AG09319 (cell line): ENCODE data around the gene UHRF1.
"Not testable (repeated sequence)": the region's sequence is repeated elsewhere in the genome, so short reads cannot be mapped to it uniquely, and the experiment has no call there.

Experiments
- DNase-seq: peaks from one replicate; pipeline ENCODE4 v3.0.0-alpha.2; 2010; ENCODE audit warnings: low read depth; ENCODE audit errors: extremely low read depth
- CTCF ChIP-seq: IDR thresholded peaks from 2 replicates; pipeline ENCODE4 v1.5.1; 2011; ENCODE audit warnings: low read depth, mild to moderate bottlenecking, inconsistent platforms, low read length, moderate library complexity

The UHRF1 gene

GRCh38 chr19:4929186-4929585 lies 19.9 kb downstream of the UHRF1 start:
- DNase-seq, result no peak
- no peak for TF ChIP-seq CTCF

GRCh38 chr19:4930664-4931063 lies 21.4 kb downstream of the UHRF1 start:
- no peak for DNase-seq

GRCh38 chr19:4932711-4933110 lies 23.4 kb downstream of the UHRF1 start:
- no peak for TF ChIP-seq CTCF
- no peak for DNase-seq

More at GRCh38 chr19:4930664-4931063, 21.4 kb downstream of the UHRF1 start:
- no peak for TF ChIP-seq CTCF

GRCh38 chr19:4933528-4933927 lies 24.2 kb downstream of the UHRF1 start:
- DNase-seq, result no peak
- TF ChIP-seq CTCF, result no peak

- DNase-seq, result no peak
- no peak for TF ChIP-seq CTCF
Observed at GRCh38 chr19:4935444-4935843, 26.1 kb downstream of the UHRF1 start.

GRCh38 chr19:4937060-4937459 lies 27.8 kb downstream of the UHRF1 start:
- TF ChIP-seq CTCF, result no peak
- DNase-seq, result no peak

DNA sequence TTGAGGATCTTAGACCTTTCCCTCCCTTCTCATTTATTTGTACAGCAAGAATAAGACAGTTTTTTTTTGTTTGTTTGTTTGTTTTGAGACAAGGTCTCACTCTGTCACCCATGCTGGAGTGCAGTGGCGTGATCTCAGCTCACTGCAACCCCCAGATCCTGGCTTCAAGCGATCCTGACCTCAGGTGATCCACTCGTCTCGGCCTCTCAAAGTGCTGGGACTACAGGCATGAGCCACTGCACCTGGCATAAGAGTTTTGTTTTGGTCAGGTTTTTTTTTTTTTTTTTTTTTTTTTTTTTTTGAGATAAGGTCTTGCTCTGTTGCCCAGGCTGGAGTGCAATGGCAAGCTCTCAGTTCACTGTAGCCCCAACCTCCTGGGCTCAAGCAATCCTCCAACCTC lies 29.2 kb downstream of the UHRF1 start:
- not testable (repeated sequence) for DNase-seq

DNA sequence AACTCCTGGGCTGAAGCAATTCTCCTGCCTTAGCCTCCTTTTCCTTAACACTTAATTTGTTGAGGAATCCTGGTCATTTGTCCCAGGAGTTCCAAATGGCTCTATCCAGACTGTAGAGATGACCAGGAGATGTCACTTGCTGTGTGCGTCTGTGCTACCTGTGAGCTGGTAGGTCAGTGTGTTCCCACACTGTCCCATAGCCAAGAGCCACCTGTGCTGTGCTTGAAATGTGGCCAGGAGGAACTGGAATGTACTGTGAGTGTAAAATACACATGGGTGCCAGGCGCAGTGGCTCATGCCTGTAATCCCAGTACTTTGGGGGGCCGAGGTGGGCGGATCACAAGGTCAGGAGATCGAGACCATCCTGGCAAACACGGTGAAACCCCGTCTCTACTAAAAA lies 30.2 kb downstream of the UHRF1 start:
- DNase-seq, result no peak
- no peak for TF ChIP-seq CTCF

GRCh38 chr19:4941638-4942169 lies 32.4 kb downstream of the UHRF1 start:
- DNase-seq, result not testable (repeated sequence)

GRCh38 chr19:4950650-4951049 lies 41.3 kb downstream of the UHRF1 start:
- DNase-seq, result not testable (repeated sequence)
